Activated gamma-delta T cell treated with Interleukin-2 at 50 U/mL for 16 hours (primary cell): ENCODE data around the gene CD58.
"Not testable (repeated sequence)": the region's sequence is repeated elsewhere in the genome, so short reads cannot be mapped to it uniquely, and the experiment has no call there.

Experiments
- DNase-seq: peaks from one replicate; pipeline ENCODE4 v3.0.0-alpha.2; 2020

The CD58 gene, protein sequence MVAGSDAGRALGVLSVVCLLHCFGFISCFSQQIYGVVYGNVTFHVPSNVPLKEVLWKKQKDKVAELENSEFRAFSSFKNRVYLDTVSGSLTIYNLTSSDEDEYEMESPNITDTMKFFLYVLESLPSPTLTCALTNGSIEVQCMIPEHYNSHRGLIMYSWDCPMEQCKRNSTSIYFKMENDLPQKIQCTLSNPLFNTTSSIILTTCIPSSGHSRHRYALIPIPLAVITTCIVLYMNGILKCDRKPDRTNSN

DNA sequence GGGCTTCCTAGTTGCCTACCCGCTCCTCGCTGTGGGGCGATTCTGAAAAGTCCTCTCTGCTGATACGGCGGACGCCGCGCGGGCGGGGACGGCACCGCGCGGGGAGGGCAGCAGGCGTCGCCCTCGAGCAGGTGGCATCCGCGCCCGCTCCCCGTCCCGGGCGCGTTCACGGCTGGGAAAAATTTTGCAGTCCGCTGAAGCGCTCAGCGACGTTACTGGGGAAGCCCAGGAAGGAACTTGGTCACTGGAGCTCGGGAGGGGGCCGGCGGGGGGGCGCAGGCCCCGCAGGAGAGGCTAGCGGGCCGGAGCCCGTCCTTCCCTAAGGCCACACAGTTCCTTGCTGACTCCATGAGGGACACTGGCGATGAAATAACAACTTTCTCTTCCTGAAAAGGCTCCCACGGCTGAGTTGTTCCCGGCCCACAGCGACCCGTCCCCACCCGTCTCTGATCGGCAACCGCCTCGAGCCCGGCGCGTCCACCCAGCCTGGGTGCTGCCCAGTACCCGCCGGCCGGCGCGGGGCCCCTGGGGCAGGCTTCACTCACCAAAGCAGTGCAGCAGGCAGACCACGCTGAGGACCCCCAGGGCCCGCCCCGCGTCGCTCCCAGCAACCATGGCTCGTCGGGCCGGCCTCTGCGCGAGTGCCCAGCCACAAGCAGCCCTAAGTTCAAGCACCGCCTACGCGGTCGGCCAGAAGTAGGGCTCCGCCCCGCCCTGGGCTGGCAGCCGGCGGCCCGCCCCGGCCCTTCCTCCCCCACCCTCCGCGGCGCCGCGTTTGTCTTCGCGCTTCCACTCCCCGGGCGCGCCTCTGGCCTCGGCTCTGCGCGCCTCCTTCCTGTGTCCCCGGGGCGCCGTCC, at the start of gene CD58:
Gene CD58 (minus strand): TSS at position 669 of the 857 bp plus-strand sequence. CDS start 54 bp downstream, at position 615.
- peak; percentile 76 for DNase-seq

DNA sequence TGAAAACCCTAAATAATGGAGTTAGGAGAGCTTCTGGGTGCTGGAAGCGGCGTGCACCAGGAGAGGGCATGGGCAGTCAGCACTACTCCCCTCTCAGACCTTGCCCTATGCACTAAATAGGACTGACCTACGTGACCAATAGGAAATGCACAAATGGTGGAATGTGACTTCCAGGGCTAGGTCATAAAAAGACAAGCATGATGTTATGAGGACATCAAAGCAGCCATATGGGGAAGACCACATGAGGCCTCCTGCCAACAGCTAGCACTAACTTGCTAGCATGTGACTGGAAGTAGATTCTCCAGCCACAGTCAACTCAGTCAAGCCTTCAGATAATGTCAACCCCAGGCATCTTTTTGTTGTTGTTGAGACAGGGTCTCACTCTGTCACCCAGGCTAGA, 49.6 kb upstream of the CD58 start:
- not testable (repeated sequence) for DNase-seq

DNA sequence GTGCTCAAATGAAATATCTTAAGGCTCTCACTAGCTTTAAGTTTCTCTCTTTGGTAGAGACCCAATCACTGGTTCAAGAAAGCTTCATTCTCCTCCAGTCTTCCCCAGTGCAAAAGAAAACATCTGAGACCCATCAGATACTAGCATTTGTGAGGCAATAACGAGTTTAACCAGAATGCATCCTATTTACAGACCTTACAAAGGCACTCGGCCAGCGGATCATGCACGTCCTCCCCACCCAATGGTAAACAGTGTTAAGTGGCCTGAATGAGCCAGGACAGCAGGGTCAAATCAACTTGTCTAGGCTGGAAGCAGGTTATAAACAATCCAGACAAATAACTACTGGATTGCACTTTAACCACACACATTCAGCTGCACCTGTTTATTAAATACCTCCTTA, 48.3 kb upstream of the CD58 start:
- DNase-seq = not testable (repeated sequence)

DNA sequence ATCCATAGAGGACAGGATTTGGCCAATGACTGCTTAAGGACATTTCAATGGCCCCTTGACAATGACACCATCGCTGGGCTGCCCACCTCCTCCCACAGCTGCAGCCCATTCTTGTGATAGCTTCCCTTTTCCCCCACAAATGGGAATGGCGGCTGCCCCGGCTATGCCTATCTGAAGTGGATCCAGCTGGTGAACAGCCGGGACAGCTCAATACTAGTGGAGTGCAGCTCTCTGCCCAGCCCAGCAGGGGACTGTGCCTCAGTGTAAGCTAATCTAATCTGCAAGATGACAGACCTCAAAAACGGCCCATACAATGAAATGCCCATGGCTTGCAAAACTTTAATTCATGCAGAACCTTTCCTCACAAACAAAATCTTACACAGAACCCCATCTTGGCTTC, 47.0 kb upstream of the CD58 start:
- DNase-seq = not testable (repeated sequence)

DNA sequence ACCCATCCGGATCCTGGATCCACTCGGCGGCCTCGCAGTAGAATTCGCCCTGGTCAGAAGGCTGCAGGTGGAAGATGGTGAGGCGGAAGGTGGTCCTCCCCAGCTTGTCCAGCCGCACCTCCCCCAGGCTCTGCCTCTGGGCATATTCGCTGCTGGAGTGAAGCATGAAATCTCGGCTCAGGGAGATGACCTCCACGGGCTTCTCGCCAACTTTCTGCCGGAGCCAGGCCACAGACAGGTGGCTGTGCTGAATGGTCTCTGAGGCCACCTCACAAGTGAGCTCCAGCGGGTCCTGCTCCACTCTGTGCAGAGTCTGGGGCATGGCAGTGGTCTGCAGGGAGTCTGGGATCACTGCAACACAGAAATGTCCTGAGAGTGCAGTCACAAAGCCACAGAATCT, 43.0 kb upstream of the CD58 start:
- DNase-seq = not testable (repeated sequence)

DNA sequence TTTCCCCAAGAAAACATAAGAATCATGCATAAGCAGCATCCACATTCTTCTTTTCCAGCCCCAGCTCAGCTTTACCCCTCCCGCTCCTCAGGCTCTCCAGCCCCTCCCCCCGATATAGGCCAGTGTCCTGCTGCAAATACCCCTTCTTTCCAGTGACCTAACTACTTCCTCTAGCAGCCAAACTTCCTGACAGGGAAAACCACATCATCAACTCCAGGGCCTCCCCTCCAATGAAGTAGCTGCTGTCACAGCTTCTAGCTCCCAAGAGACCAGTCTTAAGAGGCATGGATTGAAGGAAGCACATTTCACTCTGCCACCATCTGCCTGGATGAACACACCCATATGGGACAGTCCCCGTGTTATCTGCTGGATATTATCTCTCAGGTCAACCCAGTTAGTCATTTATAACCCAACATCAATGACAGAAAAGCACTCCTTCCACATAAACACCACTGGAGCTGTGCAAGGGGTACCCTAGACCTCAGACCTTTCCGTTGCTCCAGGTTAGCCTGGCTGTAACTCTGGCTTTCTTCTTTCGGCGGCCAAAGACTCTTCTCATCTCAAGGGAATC, 39.1 kb upstream of the CD58 start:
- DNase-seq = not testable (repeated sequence)

DNA sequence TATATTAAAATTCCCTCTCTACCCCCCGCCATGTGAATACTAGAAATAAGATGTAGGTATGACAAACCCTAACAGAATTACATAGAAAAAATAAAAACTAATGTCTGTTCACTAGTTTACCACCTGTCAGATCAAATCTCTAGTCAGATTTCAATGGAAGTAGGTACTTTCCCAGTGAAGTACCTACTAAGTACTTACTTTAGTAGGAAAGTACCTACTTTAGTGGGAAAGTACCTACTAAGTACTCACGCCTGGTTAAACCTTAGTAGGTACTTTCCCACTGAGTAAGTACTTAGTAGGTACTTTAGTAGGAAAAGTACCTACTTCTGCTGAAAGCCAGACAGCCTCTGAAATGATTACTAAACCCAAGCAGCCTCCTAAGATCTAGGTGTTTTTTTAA, 38.0 kb upstream of the CD58 start:
- not testable (repeated sequence) for DNase-seq

DNA sequence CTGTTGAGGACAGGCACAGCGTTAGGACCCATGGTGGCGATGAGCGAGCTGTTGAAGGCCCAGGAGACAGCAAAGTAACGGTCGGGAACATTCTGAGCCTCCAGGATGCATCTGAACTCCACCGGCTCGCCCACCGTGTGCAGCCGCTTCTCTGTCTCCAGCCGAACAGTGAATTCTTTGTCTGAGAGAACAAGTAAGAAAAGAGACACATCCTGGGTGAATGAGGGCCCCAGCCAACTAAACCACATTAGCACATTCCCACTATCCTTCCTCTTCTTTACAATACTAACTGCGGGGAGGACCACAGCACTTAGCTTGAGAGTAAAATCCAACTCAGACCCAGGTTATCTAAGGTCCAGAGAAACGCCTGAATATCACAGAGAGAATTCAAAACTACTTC, 37.3 kb upstream of the CD58 start:
- DNase-seq = not testable (repeated sequence)

DNA sequence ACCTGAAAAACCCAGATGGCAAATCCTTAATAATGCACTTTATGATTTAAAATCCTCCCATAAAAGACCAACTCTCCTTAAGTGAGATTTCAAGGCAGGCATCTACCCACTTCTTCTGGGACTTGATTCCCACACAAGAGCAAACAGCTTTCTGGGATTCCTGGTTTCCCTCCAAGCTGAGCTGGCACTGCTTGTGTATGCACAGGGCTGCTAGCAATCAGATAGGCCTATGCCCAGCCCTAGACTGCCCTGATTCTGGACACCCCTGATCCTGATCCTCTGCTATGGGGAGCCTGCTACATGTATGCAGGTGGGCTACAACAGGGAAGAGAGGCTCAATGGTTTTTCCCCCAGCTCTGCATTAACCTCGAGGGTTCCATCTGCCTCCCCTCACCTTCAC, 36.6 kb upstream of the CD58 start:
- not testable (repeated sequence) for DNase-seq

DNA sequence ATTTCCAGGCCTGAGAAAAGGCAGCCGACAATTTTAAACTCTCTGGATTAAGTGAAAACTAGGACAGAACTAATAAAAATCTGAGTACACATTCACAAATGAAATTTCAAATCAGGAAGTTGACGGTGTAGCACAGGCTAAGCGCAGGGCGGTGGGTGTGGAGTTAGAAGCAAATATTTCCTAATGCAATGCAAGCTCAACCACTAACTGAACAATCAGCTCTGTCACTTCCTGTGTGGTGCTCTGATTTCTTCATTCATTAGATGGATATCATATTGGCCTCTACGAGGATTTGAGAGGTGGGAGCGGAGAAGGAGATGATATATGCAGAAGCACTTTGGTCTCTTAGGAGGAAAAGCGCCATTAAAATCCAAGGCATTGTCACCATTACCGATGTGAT, 35.2 kb upstream of the CD58 start:
- not testable (repeated sequence) for DNase-seq

DNA sequence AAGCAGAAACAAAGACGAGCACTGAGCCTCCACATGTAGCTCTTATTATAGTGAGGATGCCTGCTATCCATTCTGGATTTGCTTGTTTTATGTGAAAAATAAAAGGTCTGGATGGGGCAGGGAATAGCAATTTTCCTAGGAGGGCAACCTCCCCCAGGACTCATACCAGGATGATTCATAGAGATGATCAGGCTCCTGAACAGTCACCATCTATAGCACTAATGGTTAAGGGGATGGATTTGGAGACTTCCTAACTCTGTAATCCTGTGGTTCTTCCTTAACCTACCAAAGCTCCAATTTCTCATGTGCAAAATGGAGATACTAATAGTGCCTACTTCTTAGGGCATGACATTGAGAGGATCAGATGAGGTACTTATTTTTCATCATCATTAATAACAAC, 34.5 kb upstream of the CD58 start:
- no peak for DNase-seq

DNA sequence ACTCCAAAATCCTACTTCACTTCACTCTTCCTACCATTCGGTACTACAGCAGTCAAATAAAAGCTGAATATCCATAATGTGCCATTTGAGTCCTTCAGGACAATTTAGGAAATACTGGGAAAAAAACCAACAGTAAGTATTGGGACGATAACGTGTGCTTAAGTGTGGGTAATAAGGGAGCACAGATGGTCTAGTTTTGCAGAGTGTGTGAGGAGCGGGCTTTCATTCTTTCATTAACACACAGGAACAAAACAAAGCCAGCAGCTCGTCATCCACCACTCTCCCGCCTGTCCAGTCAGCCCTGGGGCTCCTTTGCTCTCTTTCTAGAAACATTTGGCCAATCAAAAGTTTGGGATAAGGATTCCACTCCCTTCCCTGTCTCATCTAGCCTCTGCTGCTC, 33.6 kb upstream of the CD58 start:
- DNase-seq = not testable (repeated sequence)

DNA sequence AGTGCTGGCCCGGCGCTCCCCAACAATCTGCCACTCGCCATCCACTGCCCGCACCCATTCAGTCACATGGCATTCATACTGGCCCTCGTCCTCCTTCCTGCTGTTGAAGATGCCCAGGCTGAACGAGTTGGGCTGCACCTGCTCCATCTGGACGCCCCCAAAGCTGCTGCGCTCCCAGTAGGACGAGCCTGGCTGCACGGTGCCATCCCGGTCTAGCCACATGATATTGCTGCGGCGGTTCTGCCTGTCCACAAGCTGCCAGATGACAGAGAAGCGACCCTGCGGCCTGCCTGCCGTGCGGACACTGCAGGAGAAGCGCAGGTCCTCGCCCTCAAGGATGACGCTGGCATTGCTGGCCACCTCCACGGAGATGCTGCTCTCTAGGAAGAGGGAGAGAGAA, 32.8 kb upstream of the CD58 start:
- not testable (repeated sequence) for DNase-seq

DNA sequence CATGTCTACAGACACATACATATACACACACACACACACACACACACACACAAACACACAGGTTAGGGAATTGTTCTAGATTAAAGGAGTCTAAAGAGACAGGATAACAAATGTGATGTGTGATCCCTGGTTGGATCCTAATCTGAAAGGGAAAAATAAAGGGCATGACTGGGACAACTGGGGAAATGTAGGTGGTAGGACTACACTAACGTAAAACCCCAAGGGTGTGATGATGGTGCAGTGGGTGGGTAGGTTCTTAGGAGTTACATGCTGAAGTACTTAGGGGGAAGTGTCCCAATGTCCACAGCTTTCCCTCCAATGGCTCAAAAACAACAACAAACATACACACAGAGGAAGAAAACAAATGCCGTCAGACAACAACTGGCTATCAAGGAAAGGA, 28.5 kb upstream of the CD58 start:
- not testable (repeated sequence) for DNase-seq

DNA sequence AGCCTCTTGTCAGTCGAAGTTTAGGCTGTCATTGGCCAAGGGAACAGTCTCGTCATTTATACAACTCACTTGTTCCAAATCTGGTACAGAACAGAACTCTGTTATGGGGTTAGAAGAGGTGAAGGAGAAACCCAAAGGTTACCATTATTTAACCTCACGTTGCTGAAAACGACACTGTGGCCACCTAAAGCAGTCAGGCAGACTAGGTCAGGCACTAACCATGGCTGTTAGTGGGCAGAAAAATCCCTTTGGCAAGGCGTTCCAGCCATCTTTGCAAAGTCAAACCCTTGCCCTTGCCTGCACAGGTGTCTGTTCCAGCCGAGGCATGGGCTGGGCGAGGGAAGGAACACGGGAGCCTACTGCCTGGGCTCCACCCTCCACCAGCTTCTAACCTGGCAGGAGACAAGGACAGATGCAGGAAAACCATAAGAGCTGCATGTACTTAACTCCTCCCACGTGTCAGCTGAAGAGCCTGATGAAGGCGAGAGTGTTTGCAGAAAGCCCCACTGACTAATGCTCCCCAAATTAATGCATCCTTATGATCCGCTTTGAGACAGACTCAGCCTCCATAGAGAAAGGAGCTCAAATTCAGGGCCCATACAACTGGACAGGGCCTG, 27.7 kb upstream of the CD58 start:
- DNase-seq = not testable (repeated sequence)

DNA sequence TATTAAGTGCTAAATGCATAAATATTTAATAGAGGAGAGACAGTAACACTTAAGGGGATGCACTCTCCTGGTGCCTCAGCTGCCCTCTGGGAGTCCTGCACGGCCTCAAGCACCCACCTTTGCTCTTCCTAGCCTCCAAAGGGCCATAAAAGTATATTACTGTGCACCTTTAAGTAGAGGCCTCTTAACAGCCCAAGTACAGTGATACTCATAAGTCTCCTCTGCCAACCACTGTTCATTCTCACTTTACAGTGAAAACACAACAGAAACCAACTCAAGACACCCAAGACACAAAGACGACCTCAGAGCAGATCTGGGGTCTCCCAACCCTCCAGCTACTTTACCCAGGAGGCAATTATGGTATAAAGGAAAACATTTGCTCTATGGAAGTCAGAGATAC, 26.6 kb upstream of the CD58 start:
- DNase-seq = not testable (repeated sequence)

DNA sequence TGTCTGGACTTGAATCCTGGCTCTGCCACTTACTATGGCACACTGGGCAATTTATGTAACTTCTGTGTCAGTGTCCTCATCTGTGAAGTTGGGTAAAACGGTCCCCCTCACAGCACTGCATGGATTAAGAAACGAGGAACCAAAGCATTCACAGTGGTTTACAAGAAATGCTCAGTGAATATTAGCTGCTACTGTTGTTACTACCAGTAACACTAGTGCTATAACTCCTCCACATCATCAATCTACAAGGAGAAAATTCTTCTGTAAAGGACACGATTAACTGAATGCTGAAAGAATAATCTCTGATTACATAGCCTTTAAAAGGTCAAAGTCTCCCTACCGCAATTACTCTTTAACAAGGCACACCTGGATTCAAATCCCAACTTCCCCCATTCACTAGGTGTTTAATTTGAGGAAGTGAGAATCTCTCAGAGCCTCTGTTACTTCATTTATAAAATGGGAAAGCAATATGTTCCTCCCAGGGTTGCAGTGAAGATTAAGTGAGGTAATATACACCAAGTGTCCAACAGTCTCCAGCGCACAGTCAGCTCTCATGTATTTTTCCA, 26.0 kb upstream of the CD58 start:
- DNase-seq = not testable (repeated sequence)

DNA sequence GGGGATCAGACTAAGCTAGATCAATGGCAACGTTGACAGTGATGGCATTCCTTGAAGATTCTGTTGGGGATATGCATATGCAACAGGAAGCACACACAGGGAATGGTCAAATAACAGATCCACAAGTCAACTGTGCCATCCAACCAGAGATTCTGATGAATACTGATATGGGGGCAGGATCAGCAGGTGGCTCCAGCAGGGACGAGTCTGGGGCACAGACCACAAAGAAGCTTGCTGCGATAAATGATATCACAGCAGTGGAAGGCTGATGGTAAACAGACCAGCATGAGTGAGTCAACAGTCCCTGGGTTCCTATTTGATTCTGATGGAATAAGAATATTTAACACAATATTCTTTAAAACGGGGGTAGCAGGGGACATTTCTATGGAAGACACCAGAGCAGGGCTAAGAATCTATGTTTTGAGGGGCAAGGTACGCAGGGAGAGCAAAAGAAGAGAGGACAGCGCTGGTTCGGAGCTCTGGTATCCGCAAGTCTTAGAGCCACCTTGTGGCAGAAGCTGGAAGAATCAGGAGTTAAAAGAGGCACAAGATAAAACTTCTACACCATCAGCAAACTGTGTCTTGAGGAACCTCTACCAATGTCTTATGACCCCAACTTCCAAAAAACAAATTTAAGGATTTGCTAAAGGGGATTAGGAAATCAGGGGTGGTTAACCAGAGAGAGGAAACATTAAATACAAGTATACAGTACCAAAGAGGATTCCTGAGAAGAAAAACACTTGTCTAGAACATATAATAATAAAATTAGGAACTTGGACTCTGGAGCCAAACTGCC, 25.3 kb upstream of the CD58 start:
- DNase-seq = peak; percentile 30

DNA sequence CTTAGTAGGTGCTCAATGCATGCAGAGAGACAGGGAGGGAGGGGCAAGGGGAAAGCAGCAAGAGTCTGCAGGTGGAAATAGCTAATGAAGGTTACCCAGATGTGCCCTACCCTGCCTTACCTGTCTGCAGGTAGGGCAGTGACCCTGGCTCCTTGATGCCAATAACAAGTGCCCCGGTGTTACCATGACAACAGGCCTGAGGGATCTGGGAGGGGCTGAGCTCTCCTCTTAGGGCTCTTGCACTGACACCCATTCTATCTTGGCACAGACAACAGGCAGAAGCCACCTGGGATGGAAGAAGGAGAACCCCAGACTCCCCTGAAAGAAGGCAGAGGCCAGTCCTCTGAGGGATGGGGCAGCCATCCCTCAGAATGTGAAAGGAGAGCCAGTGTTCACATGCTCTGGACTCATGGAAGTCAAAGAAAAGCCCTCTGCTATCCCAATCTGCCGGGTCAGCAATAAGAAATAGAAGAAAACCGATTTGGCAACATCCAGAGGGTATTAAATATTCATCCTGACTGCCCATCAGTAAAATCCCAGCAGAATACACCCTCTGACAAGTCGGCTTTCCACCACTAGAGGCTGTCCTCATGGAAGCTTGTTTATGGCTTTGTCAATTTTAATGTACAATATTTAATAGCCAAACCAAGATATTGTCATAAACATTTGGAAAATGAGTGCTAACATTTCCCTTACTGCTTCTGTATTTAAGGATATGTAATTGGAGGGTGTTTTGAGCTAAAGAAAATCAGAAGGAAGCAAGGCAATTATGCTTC, 24.4 kb upstream of the CD58 start:
- DNase-seq = not testable (repeated sequence)

DNA sequence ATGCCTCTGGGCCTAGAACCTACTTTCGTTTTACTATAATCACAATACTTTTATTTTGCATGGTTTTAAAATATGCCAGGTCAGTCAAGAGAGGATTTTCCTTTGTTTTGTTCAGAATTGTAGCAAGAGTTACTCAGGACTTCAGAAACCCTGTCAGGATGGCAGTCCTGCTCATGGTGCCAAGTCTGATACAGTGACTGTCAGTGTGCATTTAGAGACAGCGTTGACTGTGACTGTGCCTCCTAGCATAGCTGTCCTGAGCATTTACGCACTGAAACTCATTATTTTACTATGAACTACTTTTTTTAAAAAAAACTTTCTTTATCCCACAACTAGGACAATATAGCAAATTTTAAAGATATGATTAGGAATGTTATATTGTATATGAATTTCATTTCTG, 23.2 kb upstream of the CD58 start:
- not testable (repeated sequence) for DNase-seq

DNA sequence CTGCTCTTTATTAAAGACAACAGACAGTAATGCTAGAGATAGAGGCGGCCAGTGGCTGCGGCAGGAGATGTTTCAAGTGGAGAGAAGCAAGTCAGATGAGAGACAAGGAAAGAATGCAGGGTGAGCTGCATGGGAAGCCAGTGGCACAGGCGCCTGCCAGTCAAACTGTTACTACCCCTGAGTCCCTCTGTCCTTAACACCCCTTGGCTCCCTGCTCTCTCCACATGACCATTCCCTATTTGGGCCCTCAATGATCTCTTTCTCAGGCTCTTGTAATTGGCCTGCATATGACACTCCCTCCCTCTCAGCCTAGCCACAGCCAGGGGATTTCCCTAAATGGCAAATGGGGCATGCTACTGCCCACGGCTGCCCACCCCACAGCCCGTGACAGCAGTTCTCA, 22.6 kb upstream of the CD58 start:
- DNase-seq = not testable (repeated sequence)
